Measurements from ENCODE around the gene PRPF31. TPM values are rescaled to one million over a fixed set of nuclear protein-coding genes. Genes with fewer than 3 reads are reported as not detected.

PRPF31 gene
- total and polyA plus RNA-seq, 8 donors: 22.8 to 98.2 (median 39.5) TPM

DNA sequence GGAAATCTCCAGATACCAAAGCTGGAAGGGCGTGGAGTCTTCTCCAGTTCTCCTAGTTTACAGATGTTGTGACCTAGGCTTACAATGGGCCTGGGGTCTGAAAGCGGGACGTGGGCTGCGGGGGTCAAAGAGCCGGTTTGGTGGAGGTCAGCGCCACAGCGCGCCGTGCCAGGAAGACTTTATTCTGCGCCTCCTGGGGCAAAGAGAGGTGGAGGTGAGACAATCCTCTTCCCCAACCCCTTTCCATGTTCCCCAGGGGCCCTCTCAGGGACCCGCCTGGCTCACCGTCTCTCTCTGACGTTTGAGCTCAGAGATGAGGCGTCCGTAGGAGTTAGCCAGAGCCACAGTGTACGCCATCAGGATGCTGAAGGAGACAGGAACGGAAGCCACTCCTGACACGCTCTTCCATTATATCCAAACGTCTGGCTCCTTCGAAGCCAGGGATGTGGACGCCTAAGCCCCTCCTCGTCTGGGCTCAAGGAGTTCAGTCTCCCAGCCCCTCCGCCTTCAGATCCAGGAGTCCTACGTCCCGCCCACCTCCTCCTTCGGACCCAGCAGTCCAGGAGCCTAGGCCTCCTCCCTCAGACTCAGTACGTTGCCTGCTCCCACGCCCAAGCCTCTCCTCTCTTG, 44.7 kb downstream of the PRPF31 start:
- peaks cover 47 to 77% (median 64%) of the 10 kb centered on the region in 4 donors for H3K4me1 ChIP-seq
- peak in 1 of 2 donors; percentile 67 for DNase-seq
- WGBS, 5 donors: 2 to 4% (median 2%) methylated on average over 20 to 28 of the region's 28 CpGs
- H3K27me3 ChIP-seq: peaks cover 0 to 13% (median 0%) of the 10 kb centered on the region in 3 donors
- TF ChIP-seq POLR2A (IDR thresholded peaks at IDR 0.05): no peak
- TF ChIP-seq EP300 (IDR thresholded peaks at IDR 0.05): no peak
- no peak for TF ChIP-seq POLR2AphosphoS5 (IDR thresholded peaks at IDR 0.05)
- TF ChIP-seq, protein P1, sequence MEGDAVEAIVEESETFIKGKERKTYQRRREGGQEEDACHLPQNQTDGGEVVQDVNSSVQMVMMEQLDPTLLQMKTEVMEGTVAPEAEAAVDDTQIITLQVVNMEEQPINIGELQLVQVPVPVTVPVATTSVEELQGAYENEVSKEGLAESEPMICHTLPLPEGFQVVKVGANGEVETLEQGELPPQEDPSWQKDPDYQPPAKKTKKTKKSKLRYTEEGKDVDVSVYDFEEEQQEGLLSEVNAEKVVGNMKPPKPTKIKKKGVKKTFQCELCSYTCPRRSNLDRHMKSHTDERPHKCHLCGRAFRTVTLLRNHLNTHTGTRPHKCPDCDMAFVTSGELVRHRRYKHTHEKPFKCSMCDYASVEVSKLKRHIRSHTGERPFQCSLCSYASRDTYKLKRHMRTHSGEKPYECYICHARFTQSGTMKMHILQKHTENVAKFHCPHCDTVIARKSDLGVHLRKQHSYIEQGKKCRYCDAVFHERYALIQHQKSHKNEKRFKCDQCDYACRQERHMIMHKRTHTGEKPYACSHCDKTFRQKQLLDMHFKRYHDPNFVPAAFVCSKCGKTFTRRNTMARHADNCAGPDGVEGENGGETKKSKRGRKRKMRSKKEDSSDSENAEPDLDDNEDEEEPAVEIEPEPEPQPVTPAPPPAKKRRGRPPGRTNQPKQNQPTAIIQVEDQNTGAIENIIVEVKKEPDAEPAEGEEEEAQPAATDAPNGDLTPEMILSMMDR (IDR thresholded peaks at IDR 0.05): no peak
- no peaks in the 10 kb centered on the region for H3K9me3 ChIP-seq
- peak overlapping the region; percentile 80 to 98 (median 87) for H3K27ac ChIP-seq
- peaks cover 28 to 30% (median 30%) of the 10 kb centered on the region in 4 donors for H3K36me3 ChIP-seq
- intact Hi-C loops (cut with DNase I; ENCODE audit: low total_unique reads): no loop called here
- H3K4me3 ChIP-seq: peak overlapping the region; percentile 46 to 82 (median 56)

- intact Hi-C loops (cut with DNase I; ENCODE audit: low total_unique reads): no loop called here
- TF ChIP-seq EP300 (IDR thresholded peaks at IDR 0.05): no peak
- TF ChIP-seq, protein P1 (IDR thresholded peaks at IDR 0.05): no peak
- TF ChIP-seq POLR2AphosphoS5 (IDR thresholded peaks at IDR 0.05): no peak
- no peak for TF ChIP-seq POLR2A (IDR thresholded peaks at IDR 0.05)
- peak in 1 of 2 donors; percentile 69 for DNase-seq
- 28 to 44% (median 36%) methylated on average over 13 of the region's 13 CpGs for WGBS, 5 donors
- H3K4me3 ChIP-seq: peak overlapping the region; percentile 46 to 82 (median 56)
- peaks cover 22 to 25% (median 24%) of the 10 kb centered on the region in 4 donors for H3K36me3 ChIP-seq
- no peaks in the 10 kb centered on the region for H3K9me3 ChIP-seq
- peaks cover 0 to 19% (median 0%) of the 10 kb centered on the region in 3 donors for H3K27me3 ChIP-seq
- peaks cover 47 to 77% (median 64%) of the 10 kb centered on the region in 4 donors for H3K4me1 ChIP-seq
- peak overlapping the region; percentile 80 to 98 (median 87) for H3K27ac ChIP-seq
Observed at GRCh38 chr19:54160854-54161253, 45.3 kb downstream of the PRPF31 start.

DNA sequence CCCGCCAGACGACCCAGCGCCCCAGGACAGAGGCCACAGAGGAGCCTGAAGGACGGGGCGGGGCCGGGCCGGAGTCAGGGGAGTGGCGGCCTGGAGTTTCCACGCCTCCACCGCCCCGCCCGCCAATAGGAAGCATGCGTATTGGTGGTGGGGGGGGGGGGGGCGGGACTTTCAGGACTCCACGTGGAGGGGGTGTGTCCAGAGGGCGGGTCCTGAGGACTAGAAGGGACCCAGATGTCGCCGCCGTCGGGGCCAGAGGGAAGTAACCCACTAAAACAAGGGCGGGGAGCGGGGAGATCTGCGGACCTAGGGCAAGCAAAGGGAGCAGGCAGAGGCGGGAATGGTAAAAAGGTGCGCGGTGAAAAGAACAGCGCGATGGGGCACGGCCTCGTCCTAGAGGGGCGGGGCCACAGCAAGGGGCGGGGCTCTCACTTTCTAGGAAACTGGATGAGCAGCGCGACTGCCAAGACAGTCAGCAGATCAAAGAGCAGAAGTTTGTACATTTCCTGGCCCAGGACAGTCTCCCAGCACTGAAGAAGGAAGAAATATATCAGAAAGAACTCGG, 46.8 kb downstream of the PRPF31 start:
- H3K36me3 ChIP-seq: peaks cover 7 to 10% (median 9%) of the 10 kb centered on the region in 4 donors
- peak overlapping the region; percentile 37 to 97 (median 67) for H3K27ac ChIP-seq
- peak; percentile 92 to 95 for DNase-seq
- no peaks in the 10 kb centered on the region for H3K9me3 ChIP-seq
- 1 to 5% (median 4%) methylated on average over 23 to 35 of the region's 35 CpGs for WGBS, 5 donors
- intact Hi-C loops (cut with DNase I; ENCODE audit: low total_unique reads): no loop called here
- H3K4me1 ChIP-seq: peaks cover 47 to 71% (median 64%) of the 10 kb centered on the region in 4 donors
- TF ChIP-seq POLR2AphosphoS5 (IDR thresholded peaks at IDR 0.05): peak in 2 of 3 donors; percentile 16
- TF ChIP-seq POLR2A (IDR thresholded peaks at IDR 0.05): no peak
- peak overlapping the region; percentile 36 to 50 (median 44) for H3K4me3 ChIP-seq
- peaks cover 0 to 30% (median 0%) of the 10 kb centered on the region in 3 donors for H3K27me3 ChIP-seq

DNA sequence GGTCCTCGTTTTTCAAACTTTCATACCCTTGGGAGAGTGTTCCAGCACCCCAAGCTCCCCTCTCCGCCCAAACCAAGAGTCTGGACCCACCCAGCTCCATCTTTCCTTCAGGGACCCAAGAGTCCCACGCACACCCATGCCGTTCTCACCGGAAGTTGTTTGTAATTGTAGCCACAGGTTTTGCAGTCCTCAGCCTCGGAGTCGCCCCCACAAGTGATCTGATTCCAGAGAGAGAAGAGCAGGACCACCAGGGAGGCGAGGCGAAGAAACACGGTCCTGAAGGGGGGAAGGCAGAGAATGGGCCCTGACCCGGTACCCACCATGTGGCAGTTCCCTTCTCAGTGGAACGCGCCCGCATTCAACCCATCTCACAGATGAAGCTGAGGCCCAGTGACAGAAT, 47.3 kb downstream of the PRPF31 start:
- H3K36me3 ChIP-seq: peaks cover 2 to 4% (median 4%) of the 10 kb centered on the region in 4 donors
- peak overlapping the region in 3 of 4 donors; percentile 36 to 50 (median 48) for H3K4me3 ChIP-seq
- 62 to 80% (median 68%) methylated on average over 14 of the region's 14 CpGs for WGBS, 5 donors
- H3K9me3 ChIP-seq: no peaks in the 10 kb centered on the region
- H3K4me1 ChIP-seq: peaks cover 47 to 65% (median 59%) of the 10 kb centered on the region in 4 donors
- DNase-seq: no peak
- no peak for TF ChIP-seq POLR2AphosphoS5 (IDR thresholded peaks at IDR 0.05)
- no peak for TF ChIP-seq POLR2A (IDR thresholded peaks at IDR 0.05)
- TF ChIP-seq, protein P1 (IDR thresholded peaks at IDR 0.05): no peak
- no peak for TF ChIP-seq EP300 (IDR thresholded peaks at IDR 0.05)
- intact Hi-C loops (cut with DNase I; ENCODE audit: low total_unique reads): no loop called here
- peak overlapping the region in 4 of 5 donors; percentile 50 to 97 (median 70) for H3K27ac ChIP-seq
- H3K27me3 ChIP-seq: peaks cover 0 to 30% (median 0%) of the 10 kb centered on the region in 3 donors
